CD8-positive, alpha-beta memory T cell (primary cell): Measurements from ENCODE around the gene ZBTB17. TPM values are rescaled to one million over a fixed set of nuclear protein-coding genes. Genes with fewer than 3 reads are reported as not detected.
A peak's percentile ranks its signal among the peaks of the same experiment; 100 is the strongest.
"Not testable (repeated sequence)": the region's sequence is repeated elsewhere in the genome, so short reads cannot be mapped to it uniquely, and the experiment has no call there.

Experiments used
- CTCF ChIA-PET: fragments of 350-600 bp; sonication (Branson Sonifier 250); formaldehyde crosslinking; loops from one replicate; lab custom pipeline; 2021; ENCODE audit warnings: antibody characterized with exemption; lab: Charles Lee
- POLR2A ChIA-PET: fragments of 350-600 bp; sonication (Branson Sonifier 250); formaldehyde crosslinking; loops from one replicate; lab custom pipeline; 2021; ENCODE audit warnings: antibody characterized with exemption; lab: Charles Lee
- DNase-seq, 5 donors: peaks; one replicate each; pipeline versions ENCODE4 v3.0.0 to v3.0.0-alpha.2; 2020 to 2022; ENCODE audit warnings: mixed read lengths in 1 of 5
- H3K27ac ChIP-seq: one replicate; pipeline ENCODE4 v1.7.0; 2013; ENCODE audit warnings: low read depth, mild to moderate bottlenecking, low read length, moderate library complexity
- H3K27me3 ChIP-seq: 2 replicates; pipeline ENCODE4 v1.7.0; 2013; ENCODE audit warnings: low read length, mild to moderate bottlenecking; ENCODE audit not compliant: insufficient read depth, poor library complexity, severe bottlenecking
- H3K36me3 ChIP-seq: 2 replicates; pipeline ENCODE4 v1.7.0; 2013; ENCODE audit warnings: mild to moderate bottlenecking, low read length, moderate library complexity; ENCODE audit not compliant: insufficient read depth
- H3K4me1 ChIP-seq: 2 replicates; pipeline ENCODE4 v1.7.0; 2013; ENCODE audit warnings: mild to moderate bottlenecking, low read length, moderate library complexity; ENCODE audit not compliant: insufficient read depth
- H3K4me3 ChIP-seq: 2 replicates; pipeline ENCODE4 v1.7.0; 2013; ENCODE audit warnings: mild to moderate bottlenecking, low read length
- H3K9me3 ChIP-seq: 2 replicates; pipeline ENCODE4 v1.7.0; 2013; ENCODE audit warnings: mild to moderate bottlenecking, low read length
- H3K27ac Mint-ChIP-seq, 8 donors: one replicate each; pipeline ENCODE4 v1.8.0; 2020 to 2021; ENCODE audit warnings: mixed read lengths in 8 of 8, mild to moderate bottlenecking in 6 of 8, inconsistent platforms in 3 of 8, moderate library complexity in 3 of 8
- H3K27me3 Mint-ChIP-seq, 2 donors: one replicate each; pipeline ENCODE4 v1.8.0; 2020 to 2021; ENCODE audit warnings: mixed read lengths in 2 of 2, mild to moderate bottlenecking in 1 of 2, moderate library complexity in 1 of 2
- H3K36me3 Mint-ChIP-seq, 3 donors: one replicate each; pipeline ENCODE4 v1.8.0; 2020 to 2021; ENCODE audit warnings: mixed read lengths in 3 of 3, inconsistent platforms in 1 of 3, mild to moderate bottlenecking in 1 of 3
- H3K4me1 Mint-ChIP-seq, 3 donors: one replicate each; pipeline ENCODE4 v1.8.0; 2020 to 2021; ENCODE audit warnings: mixed read lengths in 3 of 3, inconsistent platforms in 1 of 3, mild to moderate bottlenecking in 1 of 3
- H3K4me3 Mint-ChIP-seq, 7 donors: one replicate each; pipeline ENCODE4 v1.8.0; 2020 to 2021; ENCODE audit warnings: mixed read lengths in 7 of 7, mild to moderate bottlenecking in 6 of 7, moderate library complexity in 4 of 7, inconsistent platforms in 2 of 7
- H3K9me3 Mint-ChIP-seq, 5 donors: one replicate each; pipeline ENCODE4 v1.8.0; 2020 to 2022; ENCODE audit warnings: mixed read lengths in 5 of 5, mild to moderate bottlenecking in 3 of 5, moderate library complexity in 2 of 5, inconsistent platforms in 1 of 5
- polyA plus RNA-seq: library from polyadenylated mRNA; unstranded; fragments of 300-500 nt; fragmentation: Illumina TruSeq; gene quantifications from one replicate; pipeline ENCODE4 v1.2.3, GENCODE V29; 2021
- total RNA-seq, 2 experiments: library from RNA; stranded (reverse); gene quantifications; one replicate each; pipeline ENCODE4 v1.2.3, GENCODE V29; 2021

ZBTB17 gene
- total and polyA plus RNA-seq, 3 experiments from 2014 or later: 24.7 to 51.5 (median 49.9) TPM

- H3K27ac ChIP-seq: no peak overlapping the region
- no peaks in the 10 kb centered on the region for H3K36me3 ChIP-seq
- ChIA-PET POLR2A (no interaction called here), CTCF (no interaction called here)
- no peaks in the 10 kb centered on the region for H3K27me3 ChIP-seq
- H3K9me3 ChIP-seq: no peaks in the 10 kb centered on the region
- Mint-ChIP-seq H3K9me3 (no peaks in the 10 kb centered on the region), H3K36me3 (no peaks in the 10 kb centered on the region), H3K27me3 (no peaks in the 10 kb centered on the region), H3K4me3 (no peak overlapping the region), H3K4me1 (no peaks in the 10 kb centered on the region), H3K27ac (no peak overlapping the region)
- DNase-seq: no peak
- H3K4me1 ChIP-seq: no peaks in the 10 kb centered on the region
- H3K4me3 ChIP-seq: no peak overlapping the region
Measured at GRCh38 chr1:15989776-15990175, 13.9 kb upstream of the ZBTB17 start.

- Histone ChIP-seq H3K27me3 (no peaks in the 10 kb centered on the region), H3K4me1 (no peaks in the 10 kb centered on the region), H3K36me3 (no peaks in the 10 kb centered on the region), H3K9me3 (no peaks in the 10 kb centered on the region), H3K27ac (no peak overlapping the region), H3K4me3 (no peak overlapping the region)
- H3K4me3 Mint-ChIP-seq: no peak overlapping the region
- ChIA-PET CTCF (no interaction called here), POLR2A (no interaction called here)
- DNase-seq: no peak
- no peak overlapping the region for H3K27ac Mint-ChIP-seq
- H3K4me1 Mint-ChIP-seq: no peaks in the 10 kb centered on the region
- H3K27me3 Mint-ChIP-seq: peaks cover 0 to 1% of the 10 kb centered on the region in 2 donors
- H3K36me3 Mint-ChIP-seq: no peaks in the 10 kb centered on the region
- H3K9me3 Mint-ChIP-seq: no peaks in the 10 kb centered on the region
Measured at GRCh38 chr1:15988856-15989736, 13.2 kb upstream of the ZBTB17 start.

GRCh38 chr1:15985611-15986297, 9.9 kb upstream of the ZBTB17 start:
- Mint-ChIP-seq H3K36me3 (no peaks in the 10 kb centered on the region), H3K4me1 (no peaks in the 10 kb centered on the region), H3K4me3 (no peak overlapping the region), H3K9me3 (no peaks in the 10 kb centered on the region), H3K27ac (no peak overlapping the region), H3K27me3 (peaks cover 2 to 10% of the 10 kb centered on the region in 2 donors)
- ChIA-PET CTCF (no interaction called here), POLR2A (interaction anchor here (0.6 kb wide), 1 partner anchor 168 kb away, joined by 4 read pairs; no protein-coding TSS in a partner anchor)
- no peak overlapping the region for H3K27ac ChIP-seq
- H3K27me3 ChIP-seq: no peaks in the 10 kb centered on the region
- H3K9me3 ChIP-seq: no peaks in the 10 kb centered on the region
- H3K36me3 ChIP-seq: no peaks in the 10 kb centered on the region
- no peak for DNase-seq
- no peaks in the 10 kb centered on the region for H3K4me1 ChIP-seq
- H3K4me3 ChIP-seq: no peak overlapping the region

GRCh38 chr1:15983275-15983674, 7.4 kb upstream of the ZBTB17 start:
- Mint-ChIP-seq H3K36me3 (no peaks in the 10 kb centered on the region), H3K27ac (no peak overlapping the region), H3K4me1 (peaks cover 0 to under 1% (median 0%) of the 10 kb centered on the region in 3 donors), H3K27me3 (peaks cover 2 to 10% of the 10 kb centered on the region in 2 donors), H3K4me3 (peak overlapping the region in 1 of 7 donors; percentile 4), H3K9me3 (no peaks in the 10 kb centered on the region)
- Histone ChIP-seq H3K4me1 (no peaks in the 10 kb centered on the region), H3K27ac (no peak overlapping the region), H3K36me3 (no peaks in the 10 kb centered on the region), H3K27me3 (no peaks in the 10 kb centered on the region), H3K9me3 (no peaks in the 10 kb centered on the region), H3K4me3 (no peak overlapping the region)
- CTCF ChIA-PET: no interaction called here
- POLR2A ChIA-PET: no interaction called here
- DNase-seq: no peak

GRCh38 chr1:15981679-15982078, 5.8 kb upstream of the ZBTB17 start:
- no peak overlapping the region for H3K4me3 Mint-ChIP-seq
- H3K4me3 ChIP-seq: no peak overlapping the region
- no peak for DNase-seq
- H3K9me3 ChIP-seq: no peaks in the 10 kb centered on the region
- peaks cover 2 to 10% of the 10 kb centered on the region in 2 donors for H3K27me3 Mint-ChIP-seq
- H3K4me1 Mint-ChIP-seq: peaks cover 1 to 7% (median 3%) of the 10 kb centered on the region in 3 donors
- H3K27me3 ChIP-seq: no peaks in the 10 kb centered on the region
- H3K27ac Mint-ChIP-seq: no peak overlapping the region
- no peaks in the 10 kb centered on the region for H3K9me3 Mint-ChIP-seq
- H3K36me3 ChIP-seq: no peaks in the 10 kb centered on the region
- ChIA-PET POLR2A (interaction anchor here (0.5 kb wide), 1 partner anchor 77 kb away, joined by 4 read pairs; no protein-coding TSS in a partner anchor), CTCF (no interaction called here)
- peaks cover 1% of the 10 kb centered on the region for H3K4me1 ChIP-seq
- H3K27ac ChIP-seq: no peak overlapping the region
- H3K36me3 Mint-ChIP-seq: no peaks in the 10 kb centered on the region

GRCh38 chr1:15977947-15978346, 2.0 kb upstream of the ZBTB17 start:
- Mint-ChIP-seq H3K36me3 (peaks cover 0 to 13% (median 5%) of the 10 kb centered on the region in 3 donors), H3K4me3 (peak overlapping the region in 1 of 7 donors; percentile 24), H3K4me1 (peaks cover 25 to 38% (median 30%) of the 10 kb centered on the region in 3 donors), H3K27ac (peak overlapping the region in 2 of 8 donors; percentile 8 to 56)
- H3K4me3 ChIP-seq, CTCF ChIA-PET, H3K9me3 Mint-ChIP-seq, H3K27me3 ChIP-seq, DNase-seq, H3K36me3 ChIP-seq, H3K27ac ChIP-seq, POLR2A ChIA-PET, H3K9me3 ChIP-seq, H3K27me3 Mint-ChIP-seq: not testable (repeated sequence)
- peaks cover 21% of the 10 kb centered on the region for H3K4me1 ChIP-seq

GRCh38 chr1:15975358-15975804, 520 bp downstream of the ZBTB17 start:
- CTCF ChIA-PET: interaction anchor here (1.0 to 1.7 kb wide), 7 partner anchors 11 to 160 kb away, joined by 3 to 6 read pairs (median 4); no protein-coding TSS in a partner anchor
- Mint-ChIP-seq H3K27ac (peak overlapping the region; percentile 75 to 96 (median 91)), H3K4me3 (peak overlapping the region; percentile 87 to 97 (median 89)), H3K4me1 (peaks cover 28 to 54% (median 41%) of the 10 kb centered on the region in 3 donors), H3K36me3 (peaks cover 9 to 31% (median 14%) of the 10 kb centered on the region in 3 donors), H3K9me3 (no peaks in the 10 kb centered on the region), H3K27me3 (no peaks in the 10 kb centered on the region)
- peak overlapping the region; percentile 86 for H3K4me3 ChIP-seq
- POLR2A ChIA-PET: interaction anchor here (1.0 to 1.7 kb wide), 3 partner anchors 16 to 141 kb away, joined by 3 to 6 read pairs (median 5); partner anchors contain the start of gene SPEN
- peaks cover 21% of the 10 kb centered on the region for H3K4me1 ChIP-seq
- H3K36me3 ChIP-seq: peaks cover 11% of the 10 kb centered on the region
- H3K27ac ChIP-seq: peak overlapping the region; percentile 74
- peak in 3 of 5 donors; percentile 73 to 82 (median 77) for DNase-seq
- no peaks in the 10 kb centered on the region for H3K9me3 ChIP-seq
- H3K27me3 ChIP-seq: no peaks in the 10 kb centered on the region
